PC-3 (cell line): ENCODE measurements around the gene ZNF831. TPM values are rescaled to one million over a fixed set of nuclear protein-coding genes. Genes with fewer than 3 reads are reported as not detected.

Experiments
- ATAC-seq: fragments of 200-7000 bp; cut with Tn5 transposase; 2 replicates; pipeline ENCODE4 v1.9.1; 2020; ENCODE audit warnings: mild to moderate bottlenecking, moderate library complexity
- BruUV-seq: library from RNA; stranded (reverse); fragments of 400-500 nt; replicated peaks from 2 replicates; lab custom pipeline; 2021; lab: Mats Ljungman, UMichigan
- CTCF ChIA-PET: fragments of 300-600 bp; sonication (Branson Sonifier 250); formaldehyde crosslinking; loops from one replicate; lab custom pipeline; 2022; ENCODE audit warnings: antibody characterized with exemption; lab: Charles Lee
- POLR2A ChIA-PET: fragments of 300-600 bp; sonication (Branson Sonifier 250); formaldehyde crosslinking; loops from one replicate; lab custom pipeline; 2022; ENCODE audit warnings: antibody characterized with exemption; ENCODE audit not compliant: unreplicated experiment; lab: Charles Lee
- DNase-seq: peaks from one replicate; pipeline ENCODE4 v3.0.0-alpha.2; 2015
- H2AFZ ChIP-seq: fragments of 300-600 bp; sonication (generic); 2 replicates; pipeline ENCODE4 v1.6.0; 2016; ENCODE audit warnings: antibody characterized with exemption, low read length
- H3F3A ChIP-seq: fragments of 300-600 bp; sonication (generic); one replicate; pipeline ENCODE4 v1.6.0; 2017; ENCODE audit warnings: antibody characterized with exemption, low read length, control low read depth, mild to moderate bottlenecking; ENCODE audit not compliant: unreplicated experiment
- H3K27ac ChIP-seq: fragments of 300-600 bp; sonication (generic); 2 replicates; pipeline ENCODE4 v1.5.1; 2016; ENCODE audit warnings: mild to moderate bottlenecking, low read length
- H3K27me3 ChIP-seq: fragments of 300-600 bp; sonication (generic); 2 replicates; pipeline ENCODE4 v1.6.1; 2016; ENCODE audit warnings: low read length, mixed read lengths
- H3K36me3 ChIP-seq: fragments of 300-600 bp; sonication (generic); 2 replicates; pipeline ENCODE4 v1.6.1; 2016; ENCODE audit warnings: low read depth, mixed run types, low read length, mixed read lengths
- H3K4me1 ChIP-seq: fragments of 300-600 bp; sonication (generic); 2 replicates; pipeline ENCODE4 v1.5.1; 2016; ENCODE audit warnings: low read length; ENCODE audit not compliant: insufficient read depth
- H3K4me2 ChIP-seq: fragments of 300-600 bp; sonication (generic); 2 replicates; pipeline ENCODE4 v1.6.0; 2016; ENCODE audit warnings: low read length
- H3K4me3 ChIP-seq: fragments of 300-600 bp; sonication (generic); 2 replicates; pipeline ENCODE4 v1.5.1; 2016; ENCODE audit warnings: mild to moderate bottlenecking, low read length, mixed read lengths
- H3K79me2 ChIP-seq: fragments of 300-600 bp; sonication (generic); 2 replicates; pipeline ENCODE4 v1.6.1; 2017; ENCODE audit warnings: low read length, mixed read lengths
- H3K9ac ChIP-seq: fragments of 300-600 bp; sonication (generic); 2 replicates; pipeline ENCODE4 v1.6.0; 2016; ENCODE audit warnings: mild to moderate bottlenecking, low read length
- H3K9me2 ChIP-seq: fragments of 300-600 bp; sonication (generic); replicated peaks from 2 replicates; pipeline ENCODE4 v1.6.1; 2016; ENCODE audit warnings: mixed run types, low read length, mixed read lengths
- H3K9me3 ChIP-seq: fragments of 300-600 bp; sonication (generic); 2 replicates; pipeline ENCODE4 v1.6.1; 2016; ENCODE audit warnings: low read length, mixed read lengths
- H4K20me1 ChIP-seq: fragments of 300-600 bp; sonication (generic); 2 replicates; pipeline ENCODE4 v1.6.1; 2016; ENCODE audit warnings: low read length, mixed read lengths
- CTCF ChIP-seq: fragments of 300-600 bp; sonication (generic); conservative IDR thresholded peaks from 2 replicates; pipeline ENCODE4 v1.5.1; 2017; ENCODE audit warnings: antibody characterized with exemption, low read depth, mild to moderate bottlenecking, low read length
- EZH2 ChIP-seq: fragments of 300-600 bp; sonication (generic); IDR thresholded peaks from one replicate; pipeline ENCODE4 v1.6.1; 2017; ENCODE audit warnings: antibody characterized with exemption, mild to moderate bottlenecking, low read length; ENCODE audit not compliant: unreplicated experiment
- EZH2phosphoT487 ChIP-seq: fragments of 300-600 bp; sonication (generic); IDR thresholded peaks from 2 replicates; pipeline ENCODE4 v1.6.1; 2018; ENCODE audit warnings: mild to moderate bottlenecking, antibody characterized with exemption, low read length, borderline replicate concordance
- intact Hi-C: fragments of 100-400 bp; cut with micrococcal nuclease; formaldehyde crosslinking; loops from 2 replicates; pipeline ENCODE4 v1.9.0; 2023
- total RNA-seq: library from RNA; depleted of rRNA; stranded (reverse); fragments of >200 nt; gene quantifications from 2 replicates; pipeline ENCODE4 v1.2.3, GENCODE V29; 2014

Gene ZNF831
- total RNA-seq, 1 experiment from 2014 or later, result not detected

- Histone ChIP-seq H3K9me2 (no peaks in the 10 kb centered on the region), H3K9ac (no peak overlapping the region), H3K4me1 (no peaks in the 10 kb centered on the region), H2AFZ (no peak overlapping the region), H3F3A (no peaks in the 10 kb centered on the region), H4K20me1 (no peaks in the 10 kb centered on the region), H3K4me2 (no peak overlapping the region), H3K36me3 (no peaks in the 10 kb centered on the region), H3K27ac (no peak overlapping the region), H3K9me3 (no peaks in the 10 kb centered on the region), H3K79me2 (no peaks in the 10 kb centered on the region), H3K27me3 (peaks cover 80% of the 10 kb centered on the region), H3K4me3 (no peak overlapping the region)
- ChIA-PET CTCF (no interaction called here), POLR2A (no interaction called here)
- intact Hi-C loops, result no loop called here
- DNase-seq (no peak), ATAC-seq (no peak)
- TF ChIP-seq EZH2phosphoT487 (no peak), CTCF (no peak), EZH2 (no peak)
- no TSS peak for BruUV-seq
Measured at GRCh38 chr20:59160389-59161115, 3.1 kb upstream of the ZNF831 start.

DNA sequence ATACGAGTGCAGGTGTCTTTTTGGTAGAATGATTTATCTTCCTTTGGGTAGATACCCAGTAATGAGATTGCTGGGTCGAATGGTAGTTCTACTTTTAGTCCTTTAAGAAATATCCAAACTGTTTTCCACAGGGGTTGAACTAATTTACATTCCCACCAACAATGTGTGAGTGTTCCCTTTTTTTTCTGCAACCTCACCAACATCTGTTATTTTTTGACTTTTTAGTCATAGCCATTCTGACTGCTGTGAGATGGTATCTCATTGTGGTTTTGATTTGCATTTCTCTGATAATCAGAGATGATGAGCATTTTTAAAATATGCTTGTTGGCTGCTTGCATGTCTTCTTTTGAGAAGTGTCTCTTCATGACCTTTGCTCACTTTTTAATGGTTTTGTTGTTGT lies 1.9 kb upstream of the ZNF831 start:
- ATAC-seq, result no peak
- no peaks in the 10 kb centered on the region for H3K79me2 ChIP-seq
- intact Hi-C loops, result no loop called here
- peaks cover 86% of the 10 kb centered on the region for H3K27me3 ChIP-seq
- no peak overlapping the region for H3K9ac ChIP-seq
- no peak for TF ChIP-seq EZH2
- TF ChIP-seq EZH2phosphoT487, result no peak
- TF ChIP-seq CTCF, result no peak
- ChIA-PET CTCF (no interaction called here), POLR2A (no interaction called here)
- no peaks in the 10 kb centered on the region for H3K36me3 ChIP-seq
- no peak overlapping the region for H2AFZ ChIP-seq
- BruUV-seq, result no TSS peak
- no peaks in the 10 kb centered on the region for H3K4me1 ChIP-seq
- H3K27ac ChIP-seq, result no peak overlapping the region
- H4K20me1 ChIP-seq, result no peaks in the 10 kb centered on the region
- no peaks in the 10 kb centered on the region for H3K9me3 ChIP-seq
- DNase-seq, result no peak
- no peaks in the 10 kb centered on the region for H3K9me2 ChIP-seq
- no peak overlapping the region for H3K4me3 ChIP-seq
- no peaks in the 10 kb centered on the region for H3F3A ChIP-seq
- H3K4me2 ChIP-seq, result no peak overlapping the region

GRCh38 chr20:59164686-59165391 lies 1.2 kb downstream of the ZNF831 start:
- Histone ChIP-seq H3K4me2 (no peak overlapping the region), H3K4me3 (no peak overlapping the region), H3K9me2 (no peaks in the 10 kb centered on the region), H2AFZ (no peak overlapping the region), H3K9me3 (no peaks in the 10 kb centered on the region), H3K9ac (no peak overlapping the region), H4K20me1 (no peaks in the 10 kb centered on the region), H3K27me3 (peaks cover 81% of the 10 kb centered on the region), H3F3A (no peaks in the 10 kb centered on the region), H3K27ac (no peak overlapping the region), H3K4me1 (no peaks in the 10 kb centered on the region), H3K36me3 (no peaks in the 10 kb centered on the region), H3K79me2 (no peaks in the 10 kb centered on the region)
- DNase-seq, result no peak
- intact Hi-C loops, result no loop called here
- TF ChIP-seq EZH2 (no peak), CTCF (no peak), EZH2phosphoT487 (no peak)
- CTCF ChIA-PET, result no interaction called here
- ATAC-seq, result no peak
- POLR2A ChIA-PET, result no interaction called here
- no TSS peak for BruUV-seq
